Gastrocnemius medialis (tissue), 4 donors: ENCODE measurements around the gene RAB17.

ENCODE experiments used
- CTCF ChIP-seq, 5 experiments: fragments of 450-650 bp in 3 of 5; fragments of 200-600 bp in 2 of 5; sonication (generic) in 2 of 5; IDR thresholded peaks in 4 of 5; conservative IDR thresholded peaks in 1 of 5; 1 replicate in 4 of 5; 2 replicates in 1 of 5; pipeline ENCODE4 v1.5.1; 2016 to 2019; ENCODE audit warnings: antibody characterized with exemption in 5 of 5, mild to moderate bottlenecking in 3 of 5, moderate library complexity in 3 of 5
- POLR2A ChIP-seq, 2 donors: fragments of 450-650 bp; IDR thresholded peaks; one replicate each; pipeline ENCODE4 v1.6.1; 2017; ENCODE audit warnings: antibody characterized with exemption in 2 of 2, mild to moderate bottlenecking in 2 of 2, moderate library complexity in 2 of 2

GRCh38 chr2:237546040-237546875 is 44.3 kb downstream of the RAB17 start:
- no peak for TF ChIP-seq CTCF (IDR thresholded peaks at IDR 0.05 in 4 of 5, conservative IDR thresholded peaks at IDR 0.05 in 1 of 5)
- TF ChIP-seq POLR2A (IDR thresholded peaks at IDR 0.05), result no peak
